A549 (cell line): ENCODE measurements around the gene PLTP. TPM values are rescaled to one million over a fixed set of nuclear protein-coding genes. Genes with fewer than 3 reads are reported as not detected.
"Not testable (repeated sequence)": the region's sequence is repeated elsewhere in the genome, so short reads cannot be mapped to it uniquely, and the experiment has no call there.

Experiments used
- ATAC-seq, 2 experiments: fragments of 200-7000 bp in 1 of 2; fragments of >200 bp in 1 of 2; cut with Nextera tagmentation in 1 of 2; cut with Tn5 transposase in 1 of 2; 3 replicates each; pipeline versions ENCODE4 v1.8.0 to v1.9.1; 2018 to 2020; ENCODE audit warnings: mild to moderate bottlenecking in 1 of 2, moderate library complexity in 1 of 2
- CTCF ChIA-PET: fragments of 300-600 bp; sonication (Branson Sonifier 250); formaldehyde crosslinking; extraction: SDS; loops from one replicate; lab custom pipeline; 2021; ENCODE audit warnings: antibody characterized with exemption, inconsistent platforms; lab: Yijun Ruan, JAX
- POLR2A ChIA-PET: fragments of 350-600 bp; formaldehyde crosslinking; extraction: SDS; loops from one replicate; lab custom pipeline; 2021; ENCODE audit warnings: antibody characterized with exemption, inconsistent platforms; lab: Yijun Ruan, JAX
- DNase-seq, 2 experiments: peaks; one replicate each; pipeline versions ENCODE4 v3.0.0 to v3.0.0-alpha.2; 2011 to 2016; ENCODE audit warnings: low read depth in 1 of 2, low spot score in 1 of 2
- FAIRE-seq: peaks from 2 replicates; lab custom pipeline; 2011; peaks lifted over from hg19 to GRCh38; lab: Jason Lieb, UNC
- H3K27ac ChIP-seq, 2 experiments: fragments of >200 bp; sonication (Bioruptor Twin); formaldehyde crosslinking; 3 replicates each; pipeline ENCODE4 v1.5.1; 2016 to 2017
- H3K4me1 ChIP-seq: fragments of >200 bp; sonication (Bioruptor Twin); formaldehyde crosslinking; 3 replicates; pipeline ENCODE4 v1.6.1; 2016
- H3K4me2 ChIP-seq: fragments of >200 bp; sonication (Bioruptor Twin); formaldehyde crosslinking; 3 replicates; pipeline ENCODE4 v1.6.1; 2016
- H3K4me3 ChIP-seq: fragments of >200 bp; sonication (Bioruptor Twin); formaldehyde crosslinking; 3 replicates; pipeline ENCODE4 v1.5.1; 2016
- H3K9me3 ChIP-seq: fragments of >200 bp; sonication (Bioruptor Twin); formaldehyde crosslinking; 3 replicates; pipeline ENCODE4 v1.6.1; 2016
- BHLHE40 ChIP-seq: IDR thresholded peaks from 2 replicates; pipeline ENCODE4 v1.6.1; 2012; ENCODE audit warnings: low read depth, low read length, inconsistent platforms
- CTCF ChIP-seq: fragments of >200 bp; sonication (Bioruptor Twin); formaldehyde crosslinking; IDR thresholded peaks from 3 replicates; pipeline ENCODE4 v1.5.1; 2016
- HDAC2 ChIP-seq: fragments of 200-600 bp; sonication (generic); IDR thresholded peaks from 2 replicates; pipeline ENCODE4 v1.6.1; 2016
- MYC ChIP-seq: IDR thresholded peaks from 2 replicates; pipeline ENCODE4 v1.6.1; 2012; ENCODE audit warnings: mild to moderate bottlenecking, inconsistent platforms, low read length, improper control_type of control experiment, borderline replicate concordance
- POLR2A ChIP-seq: IDR thresholded peaks from 2 replicates; pipeline ENCODE4 v1.6.1; 2012; ENCODE audit warnings: mild to moderate bottlenecking, low read length
- USF2 ChIP-seq: fragments of 450-650 bp; IDR thresholded peaks from 2 replicates; pipeline ENCODE4 v1.6.1; 2014; ENCODE audit warnings: antibody characterized with exemption
- ZFP36 ChIP-seq: fragments of 450-650 bp; IDR thresholded peaks from 2 replicates; pipeline ENCODE4 v1.6.1; 2014; ENCODE audit warnings: borderline replicate concordance; ENCODE audit not compliant: partially characterized antibody
- ZNF302 ChIP-seq: fragments of 250-450 bp; sonication (Bioruptor Pico); IDR thresholded peaks from 2 replicates; pipeline ENCODE4 v1.9.0; 2021; ENCODE audit warnings: inconsistent platforms, mild to moderate bottlenecking, moderate library complexity
- WGBS: methylation state at CpG from one replicate; pipeline ENCODE4 v1.1.6; 2017; ENCODE audit errors: missing lambda C conversion rate; 5-methylcytosine and 5-hydroxymethylcytosine counted together
- polyA plus RNA-seq, 4 experiments: library from polyadenylated mRNA; depleted of rRNA in 3 of 4; stranded (reverse); fragments of >200 nt; fragmentation: RNase III in 1 of 4; extraction: RNeasy Plus Mini Kit Qiagen cat#74134 plus additional on column Dnase treatment in 1 of 4; gene quantifications; 2 replicates in 3 of 4; 3 replicates in 1 of 4; pipeline ENCODE4 v1.2.3, GENCODE V29; 2011 to 2017

The PLTP gene
- polyA plus RNA-seq, 2 of the 4 experiments (the other 2 are of a cell fraction) = 1.6 to 2.7 TPM

- no peak for TF ChIP-seq ZFP36
- peak; percentile 50 for TF ChIP-seq POLR2A
- 0 out of 3 replicates have a peak, but pooled peaks have one; percentile 19 for TF ChIP-seq CTCF
- no peak for FAIRE-seq
- peak; percentile 76 to 79 for ATAC-seq
These were observed 21.5 kb upstream of the PLTP start for GRCh38 chr20:45933266-45934045.

GRCh38 chr20:45931680-45932079, 19.7 kb upstream of the PLTP start:
- H3K9me3 ChIP-seq, ATAC-seq, FAIRE-seq, H3K27ac ChIP-seq, H3K4me2 ChIP-seq, DNase-seq, H3K4me3 ChIP-seq: not testable (repeated sequence)
- ChIA-PET POLR2A (interaction anchor here (0.7 kb wide), 1 partner anchor 302 kb away, joined by 4 read pairs; no protein-coding TSS in a partner anchor), CTCF (interaction anchor here (0.9 to 2.3 kb wide), 4 partner anchors 9 to 39 kb away, joined by 3 to 6 read pairs (median 4); no protein-coding TSS in a partner anchor)
- peaks cover 15% of the 10 kb centered on the region for H3K4me1 ChIP-seq
- WGBS = 92% methylated on average over 17 of the region's 17 CpGs

More at GRCh38 chr20:45933266-45934045, 21.5 kb upstream of the PLTP start:
- ChIA-PET POLR2A (interaction anchor here (0.6 to 3.2 kb wide), 11 partner anchors 9 to 570 kb away, joined by 3 to 31 read pairs (median 9); partner anchors contain the start of genes CTSA, NEURL2, SYS1 and ZNF335), CTCF (interaction anchor here (0.6 to 3.2 kb wide), 16 partner anchors 9 to 1376 kb away, joined by 3 to 18 read pairs (median 4); partner anchors contain the start of gene ZNF335)
- peaks cover 16% of the 10 kb centered on the region for H3K4me1 ChIP-seq
- H3K9me3 ChIP-seq = no peaks in the 10 kb centered on the region
- peak overlapping the region; percentile 86 for H3K4me2 ChIP-seq
- peak overlapping the region; percentile 78 for H3K4me3 ChIP-seq
- 36% methylated on average over 20 of the region's 22 CpGs for WGBS
- peak overlapping the region; percentile 98 to 99 for H3K27ac ChIP-seq
- DNase-seq = peak; percentile 86 to 91

DNA sequence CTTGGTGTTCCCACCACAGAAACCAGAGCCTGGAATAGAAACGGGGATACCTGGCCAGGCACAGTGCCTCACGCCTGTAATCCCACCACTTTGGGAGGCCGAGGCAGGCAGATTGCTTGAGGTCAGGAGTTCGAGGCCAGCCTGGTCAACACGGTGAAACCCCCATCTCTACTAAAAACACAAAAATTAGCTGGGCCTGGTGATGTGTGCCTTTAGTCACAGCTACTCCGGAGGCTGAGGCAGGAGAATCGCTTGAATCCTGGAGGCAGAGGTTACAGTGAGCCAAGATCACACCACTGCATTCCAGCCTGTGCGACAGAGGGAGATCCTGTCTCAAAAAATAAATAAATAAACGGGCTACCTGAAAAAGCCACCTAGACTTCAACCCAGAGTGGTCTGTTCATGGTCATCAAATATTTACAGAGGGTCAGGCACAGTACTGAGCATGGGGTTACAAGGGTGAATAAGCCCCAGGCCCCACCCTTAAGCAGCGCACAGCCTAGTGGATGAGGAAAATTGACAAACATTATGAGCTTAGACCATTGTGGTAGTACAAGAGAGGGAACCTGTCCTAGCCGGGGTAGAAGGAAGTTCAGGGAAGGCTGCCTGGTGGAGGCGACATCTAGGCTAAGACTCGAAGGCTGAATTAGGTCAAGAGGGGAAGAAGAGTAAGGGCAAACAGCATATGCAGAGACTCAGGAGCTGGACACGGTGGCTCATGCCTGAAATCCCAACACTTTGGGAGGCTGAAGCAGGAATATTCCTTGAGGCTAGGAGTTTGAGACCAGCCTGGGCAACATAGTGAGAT, 15.3 kb upstream of the PLTP start:
- no peak overlapping the region for H3K27ac ChIP-seq
- H3K4me1 ChIP-seq = no peaks in the 10 kb centered on the region
- no peak overlapping the region for H3K4me2 ChIP-seq
- ChIA-PET CTCF (interaction anchor here (0.8 to 1.5 kb wide), 3 partner anchors 17 to 102 kb away, joined by 3 read pairs; no protein-coding TSS in a partner anchor), POLR2A (no interaction called here)
- H3K4me3 ChIP-seq = no peak overlapping the region
- no peaks in the 10 kb centered on the region for H3K9me3 ChIP-seq
- TF ChIP-seq ZFP36 (peak; percentile 12), HDAC2 (no peak), MYC (no peak)
- whole genome bisulfite sequencing = 56% methylated on average over 14 of the region's 14 CpGs
- FAIRE-seq (no peak), DNase-seq (no peak), ATAC-seq (peak; percentile 22 to 40; a peak in 4 of 6 replicates)

- no peaks in the 10 kb centered on the region for H3K9me3 ChIP-seq
- no peak overlapping the region for H3K4me3 ChIP-seq
- TF ChIP-seq BHLHE40 = no peak
- TF ChIP-seq USF2 = no peak
- TF ChIP-seq ZFP36 = no peak
- no peak for TF ChIP-seq ZNF302
- FAIRE-seq (no peak), ATAC-seq (no peak; a peak in 1 of 6 replicates), DNase-seq (no peak)
- POLR2A ChIA-PET = interaction anchor here (5.0 kb wide), 1 partner anchor 7 kb away, joined by 30 read pairs; the partner anchor contains the start of gene PCIF1
- H3K4me1 ChIP-seq = no peaks in the 10 kb centered on the region
- no peak overlapping the region for H3K4me2 ChIP-seq
- CTCF ChIA-PET = interaction anchor here (0.8 to 1.5 kb wide), 3 partner anchors 9 to 43 kb away, joined by 3 read pairs; no protein-coding TSS in a partner anchor
- 67% methylated on average over 2 of the region's 2 CpGs for WGBS
- H3K27ac ChIP-seq = no peak overlapping the region
These were observed 14.7 kb upstream of the PLTP start for GRCh38 chr20:45926731-45927070.
